Hindlimb muscle (tissue), 1 donor: ENCODE data around the gene GRIN3B. TPM values are rescaled to one million over a fixed set of nuclear protein-coding genes. Genes with fewer than 3 reads are reported as not detected.
A peak's percentile ranks its signal among the peaks of the same experiment; 100 is the strongest.
"Not testable (repeated sequence)": the region's sequence is repeated elsewhere in the genome, so short reads cannot be mapped to it uniquely, and the experiment has no call there.

ENCODE experiments used
- DNase-seq: peaks from one replicate; pipeline ENCODE4 v3.0.0-alpha.2; 2013
- polyA plus RNA-seq: library from polyadenylated mRNA; unstranded; fragments of 120-200 nt; gene quantifications from one replicate; pipeline ENCODE4 v1.2.1, GENCODE V29; 2013; ENCODE audit not compliant: insufficient read length

GRIN3B gene
- polyA plus RNA-seq, 1 donor = 0.22 TPM

- DNase-seq = no peak
Measured at GRCh38 chr19:1019980-1020867, 20.0 kb downstream of the GRIN3B start.

GRCh38 chr19:1020868-1021425, 20.7 kb downstream of the GRIN3B start, which contains the start of gene TMEM259:
Gene TMEM259, minus strand, starts transcription at chr19:1021123. Its CDS starts 127 bp downstream, at chr19:1020996.
- DNase-seq = peak; percentile 98

GRCh38 chr19:1023883-1024188, 23.6 kb downstream of the GRIN3B start:
- not testable (repeated sequence) for DNase-seq

GRCh38 chr19:1025080-1025479, 24.9 kb downstream of the GRIN3B start:
- DNase-seq = not testable (repeated sequence)

- DNase-seq = peak; percentile 81
Measured at GRCh38 chr19:1025960-1026782, 26.0 kb downstream of the GRIN3B start, which contains the start of gene CNN2. Gene CNN2, plus strand, starts transcription at chr19:1026608. Its CDS starts 54 bp downstream, at chr19:1026662.

- no peak for DNase-seq
Measured at GRCh38 chr19:1026783-1027649, 26.8 kb downstream of the GRIN3B start.

GRCh38 chr19:1027650-1028061, 27.4 kb downstream of the GRIN3B start:
- no peak for DNase-seq

- peak; percentile 71 for DNase-seq
Measured at GRCh38 chr19:1028062-1028926, 28.1 kb downstream of the GRIN3B start.

- no peak for DNase-seq
Measured at GRCh38 chr19:1032264-1032867, 32.1 kb downstream of the GRIN3B start.

- DNase-seq = no peak
Measured at GRCh38 chr19:1035998-1036621, 35.9 kb downstream of the GRIN3B start.

GRCh38 chr19:1037621-1038064, 37.4 kb downstream of the GRIN3B start:
- no peak for DNase-seq

GRCh38 chr19:1038978-1039645, 38.9 kb downstream of the GRIN3B start:
- no peak for DNase-seq

- DNase-seq = peak; percentile 94
Measured at GRCh38 chr19:1039646-1040475, 39.6 kb downstream of the GRIN3B start, which contains the start of gene ABCA7. Gene ABCA7, plus strand, starts transcription at chr19:1040107. Its CDS starts 1,255 bp downstream, at chr19:1041362.

- peak; percentile 84 for DNase-seq
Measured at GRCh38 chr19:1040476-1041271, 40.5 kb downstream of the GRIN3B start.

GRCh38 chr19:1041272-1041834, 41.1 kb downstream of the GRIN3B start:
- DNase-seq = no peak

- peak; percentile 70 for DNase-seq
Measured at GRCh38 chr19:1041835-1042685, 41.8 kb downstream of the GRIN3B start.
